HepG2 (cell line): Measurements from ENCODE around the gene GPR4. TPM values are rescaled to one million over a fixed set of nuclear protein-coding genes. Genes with fewer than 3 reads are reported as not detected.

Experiments used
- FOXA1 ChIP-seq, 2 experiments: fragments of 450-650 bp in 1 of 2; sonication (generic) in 1 of 2; formaldehyde crosslinking in 1 of 2; IDR thresholded peaks; 2 replicates each; pipeline versions ENCODE4 v1.4.0 to v1.6.1; 2016 to 2020; ENCODE audit warnings: missing genetic modification reagents in 1 of 2
- FOXA3 ChIP-seq: IDR thresholded peaks from 2 replicates; pipeline ENCODE4 v1.6.1; 2016; ENCODE audit warnings: missing genetic modification reagents, missing compliant biosample characterization
- HINFP ChIP-seq: sonication (generic); formaldehyde crosslinking; IDR thresholded peaks from 2 replicates; pipeline ENCODE4 v1.4.0; 2020; ENCODE audit warnings: low read depth, mild to moderate bottlenecking, missing genetic modification reagents
- SOX13 ChIP-seq, 3 experiments: fragments of 450-650 bp in 1 of 3; sonication (generic) in 1 of 3; formaldehyde crosslinking in 1 of 3; IDR thresholded peaks in 2 of 3; conservative IDR thresholded peaks in 1 of 3; 2 replicates each; pipeline versions ENCODE4 v1.5.0 to v1.6.1; 2016 to 2020; ENCODE audit warnings: antibody characterized with exemption in 1 of 3, mild to moderate bottlenecking in 1 of 3, missing compliant biosample characterization in 1 of 3, missing genetic modification reagents in 1 of 3, moderate library complexity in 1 of 3
- ZBTB38 ChIP-seq: sonication (generic); formaldehyde crosslinking; IDR thresholded peaks from 2 replicates; pipeline ENCODE4 v1.5.1; 2020; ENCODE audit warnings: mild to moderate bottlenecking, missing genetic modification reagents
- ZNF263 ChIP-seq: sonication (generic); formaldehyde crosslinking; IDR thresholded peaks from 2 replicates; pipeline ENCODE4 v1.4.0; 2020; ENCODE audit warnings: missing genetic modification reagents
- polyA plus RNA-seq, 8 experiments: library from polyadenylated mRNA; depleted of rRNA in 3 of 8; stranded (reverse) in 7 of 8; unstranded in 1 of 8; fragments of >200 nt; fragmentation: Illumina TruSeq in 4 of 8; extraction: Trizol in 4 of 8; gene quantifications; 2 replicates each; pipeline versions ENCODE4 v1.2.1 to v1.2.3, GENCODE V29; 2011 to 2016; ENCODE audit warnings: low read depth in 4 of 8, missing spikeins in 1 of 8, mixed read lengths in 1 of 8; ENCODE audit not compliant: insufficient read depth in 1 of 8
- total RNA-seq, 5 experiments: library from RNA; depleted of rRNA; stranded (reverse); fragments of >200 nt; fragmentation: Illumina TruSeq; extraction: Trizol; gene quantifications; 2 replicates each; pipeline ENCODE4 v1.2.3, GENCODE V29; 2016; ENCODE audit warnings: low read depth in 1 of 5
- TF ChIP-seq, protein P1 (sequence below), 2 experiments: fragments of 450-650 bp in 1 of 2; sonication (generic) in 1 of 2; formaldehyde crosslinking in 1 of 2; IDR thresholded peaks; 2 replicates each; pipeline versions ENCODE4 v1.6.1 to v1.8.0; 2016 to 2022; ENCODE audit warnings: antibody characterized with exemption in 1 of 2, mild to moderate bottlenecking in 1 of 2, missing genetic modification reagents in 1 of 2
- TF ChIP-seq, protein P2 (sequence below): sonication (generic); formaldehyde crosslinking; IDR thresholded peaks from 2 replicates; pipeline ENCODE4 v1.5.1; 2020; ENCODE audit warnings: mild to moderate bottlenecking, moderate library complexity, missing genetic modification reagents

GPR4 gene
- total and polyA plus RNA-seq, 2 of the 13 experiments (the other 11 are each of a cell fraction or from before 2014, with no cell fraction given): 0.15 TPM; not detected in 1

DNA sequence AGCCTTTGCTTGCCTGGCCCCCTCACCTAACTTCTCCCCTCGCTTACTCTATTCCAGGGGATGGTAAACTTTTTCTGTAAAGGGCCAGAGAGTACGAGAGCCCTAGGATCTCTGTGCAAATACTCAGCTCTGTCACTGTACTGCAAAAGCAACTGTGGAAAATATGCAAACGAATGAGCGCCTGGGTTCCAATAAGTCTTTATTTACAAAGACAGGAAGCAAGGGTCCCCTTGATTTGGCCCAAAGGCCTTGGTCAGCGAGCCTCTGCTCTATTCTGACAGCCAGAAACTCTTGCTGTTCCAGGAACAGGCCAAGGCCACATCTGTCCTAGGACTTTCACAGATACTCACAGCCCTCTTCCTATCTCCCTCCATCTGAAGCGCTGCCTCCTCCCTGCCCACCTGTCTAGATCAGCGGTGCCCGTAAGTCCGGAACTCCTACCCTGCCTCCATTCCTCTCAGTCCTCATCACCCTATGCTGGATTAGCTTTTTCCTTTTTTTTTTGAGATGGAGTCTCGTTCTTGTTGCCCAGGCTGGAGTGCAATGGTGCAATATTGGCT, 54.7 kb downstream of the GPR4 start (continued):
- TF ChIP-seq, protein P1, sequence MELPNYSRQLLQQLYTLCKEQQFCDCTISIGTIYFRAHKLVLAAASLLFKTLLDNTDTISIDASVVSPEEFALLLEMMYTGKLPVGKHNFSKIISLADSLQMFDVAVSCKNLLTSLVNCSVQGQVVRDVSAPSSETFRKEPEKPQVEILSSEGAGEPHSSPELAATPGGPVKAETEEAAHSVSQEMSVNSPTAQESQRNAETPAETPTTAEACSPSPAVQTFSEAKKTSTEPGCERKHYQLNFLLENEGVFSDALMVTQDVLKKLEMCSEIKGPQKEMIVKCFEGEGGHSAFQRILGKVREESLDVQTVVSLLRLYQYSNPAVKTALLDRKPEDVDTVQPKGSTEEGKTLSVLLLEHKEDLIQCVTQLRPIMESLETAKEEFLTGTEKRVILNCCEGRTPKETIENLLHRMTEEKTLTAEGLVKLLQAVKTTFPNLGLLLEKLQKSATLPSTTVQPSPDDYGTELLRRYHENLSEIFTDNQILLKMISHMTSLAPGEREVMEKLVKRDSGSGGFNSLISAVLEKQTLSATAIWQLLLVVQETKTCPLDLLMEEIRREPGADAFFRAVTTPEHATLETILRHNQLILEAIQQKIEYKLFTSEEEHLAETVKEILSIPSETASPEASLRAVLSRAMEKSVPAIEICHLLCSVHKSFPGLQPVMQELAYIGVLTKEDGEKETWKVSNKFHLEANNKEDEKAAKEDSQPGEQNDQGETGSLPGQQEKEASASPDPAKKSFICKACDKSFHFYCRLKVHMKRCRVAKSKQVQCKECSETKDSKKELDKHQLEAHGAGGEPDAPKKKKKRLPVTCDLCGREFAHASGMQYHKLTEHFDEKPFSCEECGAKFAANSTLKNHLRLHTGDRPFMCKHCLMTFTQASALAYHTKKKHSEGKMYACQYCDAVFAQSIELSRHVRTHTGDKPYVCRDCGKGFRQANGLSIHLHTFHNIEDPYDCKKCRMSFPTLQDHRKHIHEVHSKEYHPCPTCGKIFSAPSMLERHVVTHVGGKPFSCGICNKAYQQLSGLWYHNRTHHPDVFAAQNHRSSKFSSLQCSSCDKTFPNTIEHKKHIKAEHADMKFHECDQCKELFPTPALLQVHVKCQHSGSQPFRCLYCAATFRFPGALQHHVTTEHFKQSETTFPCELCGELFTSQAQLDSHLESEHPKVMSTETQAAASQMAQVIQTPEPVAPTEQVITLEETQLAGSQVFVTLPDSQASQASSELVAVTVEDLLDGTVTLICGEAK (IDR thresholded peaks at IDR 0.05): no peak
- TF ChIP-seq, protein P1 (CRISPR knock-in tag; IDR thresholded peaks at IDR 0.05): peak; percentile 96
- TF ChIP-seq, protein P2, sequence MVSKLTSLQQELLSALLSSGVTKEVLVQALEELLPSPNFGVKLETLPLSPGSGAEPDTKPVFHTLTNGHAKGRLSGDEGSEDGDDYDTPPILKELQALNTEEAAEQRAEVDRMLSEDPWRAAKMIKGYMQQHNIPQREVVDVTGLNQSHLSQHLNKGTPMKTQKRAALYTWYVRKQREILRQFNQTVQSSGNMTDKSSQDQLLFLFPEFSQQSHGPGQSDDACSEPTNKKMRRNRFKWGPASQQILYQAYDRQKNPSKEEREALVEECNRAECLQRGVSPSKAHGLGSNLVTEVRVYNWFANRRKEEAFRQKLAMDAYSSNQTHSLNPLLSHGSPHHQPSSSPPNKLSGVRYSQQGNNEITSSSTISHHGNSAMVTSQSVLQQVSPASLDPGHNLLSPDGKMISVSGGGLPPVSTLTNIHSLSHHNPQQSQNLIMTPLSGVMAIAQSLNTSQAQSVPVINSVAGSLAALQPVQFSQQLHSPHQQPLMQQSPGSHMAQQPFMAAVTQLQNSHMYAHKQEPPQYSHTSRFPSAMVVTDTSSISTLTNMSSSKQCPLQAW (CRISPR knock-in tag): 0 out of 2 replicates have a peak, but pooled peaks have one; percentile 38
- TF ChIP-seq ZNF263 (CRISPR knock-in tag): 0 out of 2 replicates have a peak, but pooled peaks have one; percentile 1
- TF ChIP-seq ZBTB38 (CRISPR knock-in tag): no peak
- TF ChIP-seq HINFP (CRISPR knock-in tag): no peak
- no peak for TF ChIP-seq SOX13 (IDR thresholded peaks at IDR 0.05)
- 0 out of 4 replicates have a peak, but pooled peaks of 1 of the 2 experiments have one; percentile 7 for TF ChIP-seq SOX13 (CRISPR knock-in tag; conservative IDR thresholded peaks at IDR 0.05 in 1 of 2, IDR thresholded peaks at IDR 0.05 in 1 of 2)
- TF ChIP-seq FOXA3 (CRISPR knock-in tag): 0 out of 2 replicates have a peak, but pooled peaks have one; percentile 17
- no peak for TF ChIP-seq FOXA1 (IDR thresholded peaks at IDR 0.05)
- TF ChIP-seq FOXA1 (CRISPR knock-in tag; IDR thresholded peaks at IDR 0.05): 0 out of 2 replicates have a peak, but pooled peaks have one; percentile 4
